ENCODE results near the gene LMBR1.
"Not testable (repeated sequence)": the region's sequence is repeated elsewhere in the genome, so short reads cannot be mapped to it uniquely, and the experiment has no call there.

The LMBR1 gene

DNA sequence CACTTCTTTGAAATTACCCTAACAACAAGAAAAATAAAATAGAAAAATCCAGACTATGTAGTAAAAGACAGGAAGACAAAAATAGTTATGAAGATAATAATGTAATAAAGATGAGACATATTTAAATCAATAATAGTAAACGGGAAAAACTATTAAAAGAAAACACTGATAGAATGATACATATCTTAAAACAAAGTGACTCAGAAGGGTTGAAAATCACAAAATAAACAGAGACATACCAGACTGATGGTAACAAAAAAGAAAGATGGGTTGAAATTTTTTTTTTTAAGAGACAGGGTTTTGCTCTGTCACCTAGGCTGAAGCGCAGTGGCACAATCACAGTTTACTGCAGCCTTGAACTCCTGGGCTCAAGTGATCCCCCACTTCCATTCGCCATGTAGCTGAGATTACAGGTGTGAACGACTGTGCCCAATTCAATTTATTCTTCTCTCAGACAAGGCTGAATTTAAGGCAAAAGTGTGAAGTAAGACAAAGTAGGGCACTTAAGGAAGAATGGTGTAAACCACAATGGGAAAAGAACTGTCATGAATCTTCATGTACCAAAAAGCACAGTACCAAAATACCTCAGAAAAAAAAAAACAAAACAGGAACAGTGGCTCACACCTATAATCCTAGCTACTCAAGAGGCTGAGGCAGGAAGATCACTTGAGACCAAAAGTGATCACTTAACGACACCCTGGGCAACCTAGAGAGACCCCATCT, 47.4 kb downstream of the LMBR1 start:
- DNase-seq (ENCODE audit: low read depth) = no peak

DNA sequence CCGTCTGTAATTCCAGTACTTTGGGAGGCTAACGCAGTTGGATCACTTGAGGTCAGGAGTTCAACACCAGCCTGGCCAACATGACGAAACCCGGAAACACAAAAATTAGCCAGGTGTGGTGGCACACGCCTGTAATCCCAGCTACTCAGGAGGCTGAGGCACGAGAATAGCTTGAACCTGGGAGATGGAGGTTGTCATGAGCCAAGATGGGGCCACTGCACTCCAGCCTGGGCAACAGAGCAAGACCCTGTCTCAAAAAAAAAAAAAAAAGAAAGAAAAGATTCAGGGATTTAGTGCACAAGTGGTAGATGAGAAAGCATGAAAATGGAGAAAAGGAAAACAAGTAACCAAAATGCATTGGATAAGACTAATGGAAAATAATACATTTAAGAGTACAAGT, 49.4 kb downstream of the LMBR1 start:
- DNase-seq (ENCODE audit: low read depth) = not testable (repeated sequence)

DNA sequence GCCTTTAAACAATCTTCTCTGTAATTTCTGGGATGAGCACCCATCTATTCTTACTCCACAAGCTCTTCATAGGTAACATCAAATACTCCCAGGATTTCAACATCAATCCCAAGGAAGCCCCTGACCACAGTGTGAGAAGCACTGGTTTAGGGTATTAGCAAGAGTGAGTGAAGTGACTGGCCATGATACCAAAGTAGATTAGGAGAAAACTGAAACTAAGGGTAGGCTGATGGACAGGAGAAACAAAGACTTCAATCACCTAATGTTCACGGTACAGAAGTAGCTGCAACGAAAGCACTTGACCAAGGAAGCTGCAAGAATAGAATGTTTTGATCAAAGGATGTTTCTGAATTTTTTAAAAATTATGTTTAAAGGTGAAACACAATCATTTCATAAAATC, 49.8 kb downstream of the LMBR1 start:
- DNase-seq (ENCODE audit: low read depth) = no peak

DNA sequence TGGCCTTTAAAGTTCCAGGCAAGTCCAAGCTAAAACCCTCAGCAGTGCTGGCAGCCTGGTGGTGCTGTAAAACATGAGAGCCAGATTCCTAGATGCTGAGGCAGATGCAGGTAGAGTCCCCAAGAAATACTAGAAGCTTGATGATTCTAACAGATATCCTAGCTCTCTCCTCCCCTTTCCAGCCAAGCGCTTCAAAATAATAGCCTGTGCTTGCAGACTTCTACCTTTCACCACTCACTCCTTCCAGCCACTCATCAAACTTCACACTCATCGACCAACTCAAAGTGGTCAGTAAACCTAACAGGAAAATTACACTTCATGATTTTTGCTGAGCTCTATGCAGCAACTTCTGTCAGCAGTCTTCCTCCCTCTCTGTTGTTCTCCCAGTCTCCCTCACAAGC, 50.2 kb downstream of the LMBR1 start:
- no peak for DNase-seq (ENCODE audit: low read depth)

DNA sequence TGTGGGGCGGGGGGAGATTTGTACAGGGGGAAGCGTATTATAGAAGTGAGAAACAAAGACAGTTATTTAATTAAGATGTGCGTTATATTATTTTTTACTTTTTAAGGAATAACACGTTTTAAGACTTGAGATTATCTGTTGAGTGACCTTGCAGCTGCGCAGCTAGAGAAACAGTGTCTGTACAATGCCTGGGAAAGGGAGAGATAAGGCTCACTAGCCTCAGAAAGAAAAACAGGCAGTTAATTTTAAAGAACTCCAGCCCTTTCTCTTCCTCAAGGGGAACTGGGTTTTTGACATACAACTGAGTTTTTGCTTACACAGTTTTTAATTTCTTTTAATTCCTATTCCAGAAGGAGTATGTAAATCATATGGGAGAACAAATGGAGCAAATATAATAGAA, 50.7 kb downstream of the LMBR1 start:
- DNase-seq (ENCODE audit: low read depth) = no peak

DNA sequence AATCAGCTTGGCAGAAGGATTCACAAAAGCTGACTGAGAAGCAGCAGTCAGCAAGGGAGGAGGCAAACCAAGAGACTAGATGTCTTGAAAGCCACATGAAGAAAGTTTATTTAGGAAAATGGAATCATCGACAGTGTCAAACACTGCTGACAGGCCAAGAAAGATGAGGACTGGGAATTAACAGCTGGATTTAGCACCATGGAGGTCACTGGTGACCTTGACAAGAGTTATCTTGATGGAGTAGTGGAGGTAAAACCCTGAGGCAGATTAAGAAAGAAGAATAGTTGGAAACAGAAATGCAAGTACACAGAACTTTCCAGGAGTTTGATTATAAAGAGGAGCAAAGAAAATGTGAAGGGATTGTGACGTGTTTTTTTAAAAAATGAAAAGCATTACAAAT, 51.5 kb downstream of the LMBR1 start:
- DNase-seq (ENCODE audit: low read depth) = no peak

DNA sequence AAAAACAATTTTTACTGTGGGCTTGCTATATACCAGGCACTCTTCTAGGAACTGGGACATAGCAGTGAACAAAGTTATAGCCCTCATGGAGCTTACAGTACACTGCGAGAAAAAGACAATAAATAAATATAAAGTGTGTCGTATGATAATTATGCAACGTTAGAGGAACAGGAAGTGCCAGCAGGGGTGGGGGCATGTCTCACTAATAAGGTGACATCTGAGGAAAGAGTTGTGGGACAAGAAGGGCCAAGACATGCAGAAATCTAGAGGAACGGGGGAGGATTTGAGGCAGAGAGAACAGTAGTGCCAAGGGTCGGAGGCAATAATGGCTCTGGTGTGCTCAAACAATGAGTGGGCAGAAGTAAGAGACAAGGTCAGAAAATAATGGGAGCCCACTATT, 52.8 kb downstream of the LMBR1 start:
- DNase-seq (ENCODE audit: low read depth) = no peak

DNA sequence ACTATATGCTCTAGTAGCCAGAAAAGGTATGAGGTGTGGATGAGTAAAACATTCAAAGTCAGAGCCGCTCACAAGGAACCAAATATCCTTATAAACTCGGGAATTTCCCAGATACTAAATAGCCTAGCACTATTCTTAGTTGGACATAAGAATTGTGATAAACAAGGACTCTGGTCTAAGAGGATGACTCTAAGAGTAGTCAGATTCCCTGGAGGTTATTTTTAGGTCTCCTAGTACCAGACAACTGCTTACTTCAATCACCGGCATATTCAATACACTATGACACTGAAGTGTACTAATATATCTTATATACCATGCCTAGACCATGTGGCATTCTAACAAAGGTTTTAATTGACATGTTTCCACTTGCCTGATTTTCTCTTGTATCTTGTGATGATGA, 56.5 kb downstream of the LMBR1 start:
- no peak for DNase-seq (ENCODE audit: low read depth)

DNA sequence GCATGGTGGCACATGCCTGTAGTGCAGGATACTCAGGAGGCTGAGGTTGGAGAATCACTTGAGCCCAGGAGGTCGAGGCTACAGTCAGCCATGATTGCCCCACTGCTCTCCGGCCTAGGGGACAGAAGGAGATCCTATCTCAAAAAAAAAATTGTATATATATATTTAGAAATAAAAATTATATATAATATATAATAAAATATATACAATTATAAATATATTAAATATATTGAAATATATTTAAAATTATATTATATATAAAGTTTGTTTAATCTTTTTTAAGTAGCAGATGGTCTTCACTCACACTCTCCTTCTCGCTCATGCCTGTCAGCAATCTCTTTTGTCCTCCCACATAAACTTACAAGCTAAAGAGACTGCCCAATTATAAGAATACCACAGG, 58.5 kb downstream of the LMBR1 start:
- DNase-seq (ENCODE audit: low read depth) = no peak

DNA sequence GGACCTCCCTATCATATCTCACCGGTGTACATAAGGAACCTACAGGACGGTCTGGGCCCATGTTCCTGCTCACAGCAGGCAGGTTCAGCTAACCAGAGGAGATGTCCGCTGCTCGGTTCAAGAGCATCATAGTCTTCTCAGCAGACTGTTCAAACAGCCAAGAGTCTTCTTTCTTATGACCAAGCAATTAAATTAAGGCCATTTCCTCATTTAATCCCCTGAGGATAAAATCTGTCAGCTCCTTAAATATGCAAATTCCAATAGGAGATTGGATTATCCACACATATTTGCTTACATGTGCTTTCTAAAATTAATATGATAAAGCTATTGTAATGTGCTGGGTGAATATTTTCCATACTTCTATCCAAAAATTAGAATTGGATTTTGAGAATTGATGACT, 59.7 kb downstream of the LMBR1 start:
- no peak for DNase-seq (ENCODE audit: low read depth)

DNA sequence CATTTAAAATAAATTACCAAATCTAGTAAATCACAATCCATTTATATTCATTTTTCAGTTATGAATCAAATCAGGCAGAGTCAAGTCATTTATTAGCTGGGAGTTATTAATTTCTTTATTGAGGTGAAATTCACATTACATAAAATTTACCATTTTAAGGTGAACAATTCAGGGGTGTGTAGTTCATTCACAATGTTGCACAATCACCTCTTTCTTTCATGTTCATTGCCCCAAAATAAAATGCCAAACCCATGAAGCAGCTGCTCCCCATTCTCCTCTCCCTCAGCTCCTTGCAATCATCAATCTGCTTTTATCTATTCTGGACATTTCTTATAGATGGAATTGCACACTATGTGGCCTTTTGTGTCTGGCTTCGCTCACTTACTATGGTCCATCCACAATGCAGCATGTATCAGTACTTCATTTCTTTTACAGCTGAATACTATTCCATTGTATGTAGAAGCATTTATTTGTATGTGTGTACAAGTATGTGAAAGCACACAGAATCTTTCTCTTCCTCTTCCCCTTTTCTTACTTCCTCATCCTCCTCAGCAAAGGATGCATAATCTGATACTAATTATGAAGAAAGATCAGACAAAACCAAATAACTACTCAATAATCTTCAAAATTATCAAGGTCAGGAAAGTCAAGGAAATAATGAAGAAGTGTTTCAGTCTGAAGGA, 60.6 kb downstream of the LMBR1 start:
- DNase-seq (ENCODE audit: low read depth) = no peak

DNA sequence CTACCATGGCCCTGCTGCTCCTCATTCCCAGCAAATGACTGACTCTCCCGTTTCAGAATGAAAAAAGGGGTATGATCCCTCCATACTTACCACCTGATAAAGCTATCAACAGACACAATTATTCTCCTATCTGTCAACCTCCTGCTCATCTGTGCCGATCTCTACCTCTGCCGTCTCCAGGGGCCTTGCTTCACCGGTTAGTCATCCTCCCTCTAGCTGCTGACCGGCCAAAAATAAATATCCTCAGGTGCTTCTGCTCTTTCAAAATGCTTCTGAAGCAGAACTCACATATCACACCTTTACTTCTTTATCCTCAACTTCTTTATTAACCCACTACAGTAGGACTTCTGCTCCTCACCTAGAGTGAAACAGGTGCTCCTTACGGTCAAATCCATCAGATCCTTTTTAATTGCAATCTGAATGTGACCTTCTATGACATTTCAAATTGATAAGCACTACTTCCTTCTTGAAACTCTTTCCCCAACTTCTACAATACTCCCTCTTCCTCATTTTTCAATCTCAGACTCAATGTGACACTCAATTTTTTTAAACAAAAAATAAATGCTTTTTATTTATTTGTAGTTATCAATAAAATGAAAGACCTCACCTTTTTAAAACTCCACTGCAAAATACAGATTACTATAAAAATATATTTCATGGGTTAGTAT, 63.2 kb downstream of the LMBR1 start:
- DNase-seq (ENCODE audit: low read depth) = no peak

DNA sequence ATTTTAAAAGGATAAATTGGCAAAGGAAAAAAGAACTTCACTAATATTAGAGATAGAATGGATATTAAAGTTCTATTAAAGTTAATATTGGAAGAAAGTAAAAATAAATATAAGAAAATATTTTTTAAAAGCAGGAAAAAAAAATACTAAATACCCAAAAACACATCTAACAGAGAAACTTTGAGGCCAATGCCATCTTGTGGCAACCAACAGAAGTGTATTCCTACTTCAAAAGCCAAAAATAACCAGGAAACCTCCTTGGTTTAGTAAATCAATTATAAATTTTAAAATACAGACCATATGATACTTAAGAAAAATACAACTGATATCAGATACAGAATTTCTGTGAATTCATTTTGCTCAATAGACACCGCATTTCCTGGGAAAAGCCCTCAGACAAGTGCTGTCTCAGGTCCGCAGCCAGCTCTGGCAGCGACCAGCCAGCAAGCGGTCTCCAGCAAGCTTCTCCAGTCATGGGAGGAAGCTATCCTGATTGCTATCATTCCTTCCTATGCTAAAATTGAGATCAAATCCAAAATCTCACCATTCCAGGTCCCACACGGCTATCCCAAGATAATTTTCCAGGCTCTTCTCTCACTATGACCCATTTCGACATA, 65.3 kb downstream of the LMBR1 start:
- peak; percentile 27 for DNase-seq (ENCODE audit: low read depth)

DNA sequence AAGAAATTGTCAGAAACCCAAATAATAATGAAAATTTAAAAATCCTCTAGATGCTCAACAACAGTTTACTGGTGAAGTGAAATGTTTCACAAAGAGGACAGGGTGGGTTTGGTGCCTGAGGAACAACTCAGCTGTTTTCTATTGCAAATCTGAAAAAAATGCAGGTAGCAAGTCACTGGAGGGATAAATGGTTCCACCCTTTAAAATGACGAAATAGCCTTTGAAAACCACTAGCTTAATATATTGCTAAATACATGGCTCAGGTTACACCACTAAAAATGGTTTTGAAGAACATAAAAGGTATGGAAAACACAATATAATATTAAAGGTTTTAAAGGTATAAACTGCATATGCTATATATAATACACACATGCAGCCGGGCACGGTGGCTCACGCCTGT, 69.5 kb downstream of the LMBR1 start:
- peak; percentile 3 for DNase-seq (ENCODE audit: low read depth)

DNA sequence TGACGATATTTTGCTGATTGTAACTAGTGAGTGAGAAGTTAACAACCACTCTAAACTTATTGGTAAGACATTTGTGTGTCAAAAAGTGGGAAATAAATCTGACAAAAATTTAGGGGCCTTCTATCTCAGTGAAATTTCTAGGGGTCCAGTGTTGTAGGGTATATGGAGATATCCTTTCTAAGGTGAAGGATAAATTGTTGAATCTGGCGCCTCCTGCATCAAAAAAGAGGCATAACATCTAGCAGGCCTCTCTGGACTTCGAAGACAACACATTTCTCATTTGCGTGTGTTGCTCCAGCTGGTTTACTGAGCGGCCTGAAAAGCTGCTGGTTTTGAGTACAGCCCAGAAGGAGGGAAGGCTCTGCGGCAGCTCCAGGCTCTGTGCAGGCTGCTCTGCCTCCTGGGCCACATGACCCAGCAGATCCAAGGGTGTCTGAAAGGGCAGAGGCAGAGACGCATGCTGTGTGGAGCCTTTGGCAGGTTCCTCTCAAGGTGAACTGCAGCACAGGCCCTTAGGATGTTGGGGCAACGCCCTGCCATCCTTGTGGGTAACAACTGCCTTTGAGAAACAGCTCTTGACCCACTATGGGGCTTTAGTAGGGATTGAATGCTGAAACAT, 72.4 kb downstream of the LMBR1 start:
- DNase-seq (ENCODE audit: low read depth) = no peak

DNA sequence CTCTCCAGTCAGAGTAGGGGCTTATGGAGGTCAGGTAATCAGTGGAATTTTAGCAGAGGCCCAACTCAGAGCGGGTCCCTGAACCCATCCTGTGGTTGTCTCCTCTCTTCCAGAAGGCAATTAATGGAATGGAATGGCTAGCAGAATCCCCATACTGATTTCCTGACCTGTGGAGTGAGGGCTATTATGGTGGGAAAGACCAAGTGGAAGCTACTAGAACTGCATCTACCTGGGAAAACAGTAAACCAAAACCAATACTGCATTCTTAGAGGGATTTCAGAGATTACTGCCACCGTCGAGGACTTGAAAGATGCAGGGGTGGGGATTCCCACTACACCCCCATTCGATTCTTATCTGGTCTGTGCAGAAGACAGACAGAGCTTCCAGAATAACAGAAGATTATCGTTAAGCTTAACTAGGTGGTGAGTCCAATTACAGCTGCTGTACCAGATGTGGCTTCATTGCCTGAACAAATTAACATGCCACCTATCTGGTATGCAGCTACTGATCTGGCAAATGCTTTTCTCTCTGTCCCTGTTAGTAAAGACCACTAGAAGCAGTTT, 73.2 kb downstream of the LMBR1 start:
- no peak for DNase-seq (ENCODE audit: low read depth)

DNA sequence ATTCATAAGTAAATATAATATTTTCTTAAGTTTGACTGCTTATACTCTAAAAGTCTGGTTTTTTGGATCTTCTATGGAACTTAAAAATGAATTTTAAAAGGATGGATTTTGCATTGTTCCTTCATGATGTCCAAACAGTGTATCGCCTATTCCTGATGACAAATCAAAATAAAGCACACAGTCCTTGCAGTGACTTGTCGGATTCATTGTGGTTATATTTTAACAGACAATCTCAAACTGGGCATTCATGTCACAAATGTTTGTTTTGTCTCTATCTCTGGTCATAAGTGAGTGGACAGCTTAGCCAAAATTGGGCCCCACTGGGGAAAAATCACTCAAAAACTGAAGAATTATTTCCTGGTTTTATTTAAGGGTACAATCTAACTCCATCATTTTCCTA, 74.8 kb downstream of the LMBR1 start:
- no peak for DNase-seq (ENCODE audit: low read depth)

DNA sequence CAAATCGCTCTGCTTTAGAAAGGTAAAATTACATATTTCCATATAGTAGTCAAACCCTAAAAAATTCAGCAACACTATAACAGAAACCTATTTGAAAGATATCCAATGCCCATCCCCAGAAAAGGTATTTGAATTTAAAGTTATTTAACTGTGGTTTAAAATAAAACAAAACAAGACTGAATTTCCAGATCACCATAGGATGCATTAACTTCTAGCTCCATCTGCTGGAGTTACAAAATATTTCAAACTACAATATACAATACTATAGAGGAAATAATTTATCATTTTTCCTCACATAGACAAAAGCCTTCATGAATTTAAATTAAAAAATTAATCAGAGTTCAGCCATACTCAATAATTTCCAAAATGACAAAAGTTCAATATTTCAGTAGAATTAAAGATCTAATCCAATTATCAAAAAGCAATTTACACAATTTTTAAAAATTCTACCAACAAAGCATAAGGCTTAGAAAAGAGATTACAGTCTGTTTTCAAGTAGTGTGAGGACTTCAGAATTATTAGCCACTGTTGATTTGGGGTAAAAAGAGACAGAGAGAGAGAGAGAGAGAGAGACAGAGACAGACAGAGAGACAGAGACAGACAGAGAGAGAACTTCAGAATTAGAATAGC, 75.9 kb downstream of the LMBR1 start:
- peak; percentile 14 for DNase-seq (ENCODE audit: low read depth)

DNA sequence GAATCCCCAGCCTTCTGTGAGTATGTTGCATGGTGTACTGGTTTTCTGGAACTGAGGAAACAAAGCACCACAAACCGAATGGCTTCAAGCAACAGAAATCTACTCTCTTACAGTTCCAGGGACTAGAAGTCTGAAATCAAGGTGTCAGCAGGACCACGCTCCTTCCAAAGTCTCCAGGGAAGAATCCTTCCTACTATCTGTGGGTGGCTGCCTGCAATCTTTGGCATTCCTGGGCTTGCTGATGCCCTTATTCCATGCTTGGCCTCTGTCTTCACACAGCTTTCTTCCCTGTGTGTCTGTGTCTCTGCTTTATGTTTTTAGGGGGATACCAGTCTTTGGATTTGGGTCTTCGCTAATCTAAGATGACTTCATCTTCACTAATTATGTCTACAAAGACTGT, 81.3 kb downstream of the LMBR1 start:
- DNase-seq (ENCODE audit: low read depth) = no peak

DNA sequence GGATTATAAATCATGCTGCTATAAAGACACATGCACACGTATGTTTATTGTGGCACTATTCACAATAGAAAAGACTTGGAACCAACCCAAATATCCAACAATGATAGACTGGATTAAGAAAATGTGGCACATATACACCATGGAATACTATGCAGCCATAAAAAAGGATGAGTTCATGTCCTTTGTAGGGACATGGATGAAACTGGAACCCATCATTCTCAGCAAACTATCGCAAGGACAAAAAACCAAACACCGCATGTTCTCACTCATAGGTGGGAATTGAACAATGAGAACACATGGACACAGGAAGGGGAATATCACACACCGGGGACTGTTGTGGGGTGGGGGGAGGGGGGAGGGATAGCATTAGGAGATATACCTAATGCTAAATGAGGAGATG, 89.3 kb downstream of the LMBR1 start:
- not testable (repeated sequence) for DNase-seq (ENCODE audit: low read depth)

DNA sequence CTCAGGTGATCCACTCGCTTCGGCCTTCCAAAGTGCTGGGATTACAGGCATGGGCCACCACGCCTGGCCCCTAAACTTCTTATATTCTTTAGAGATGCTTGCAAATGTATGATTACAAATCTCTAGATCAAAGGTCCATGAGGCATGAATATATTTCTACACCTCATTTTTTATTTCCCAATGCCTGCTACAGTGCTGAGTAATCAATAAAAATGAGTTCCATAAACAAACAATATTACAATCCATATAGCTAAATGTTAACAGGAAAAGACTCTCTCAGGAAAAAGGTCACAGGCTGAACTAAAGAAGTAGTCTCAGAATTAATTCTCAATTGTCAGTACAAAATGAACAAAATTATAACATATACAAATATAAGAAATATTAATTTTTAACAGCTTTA, 90.8 kb downstream of the LMBR1 start:
- no peak for DNase-seq (ENCODE audit: low read depth)

DNA sequence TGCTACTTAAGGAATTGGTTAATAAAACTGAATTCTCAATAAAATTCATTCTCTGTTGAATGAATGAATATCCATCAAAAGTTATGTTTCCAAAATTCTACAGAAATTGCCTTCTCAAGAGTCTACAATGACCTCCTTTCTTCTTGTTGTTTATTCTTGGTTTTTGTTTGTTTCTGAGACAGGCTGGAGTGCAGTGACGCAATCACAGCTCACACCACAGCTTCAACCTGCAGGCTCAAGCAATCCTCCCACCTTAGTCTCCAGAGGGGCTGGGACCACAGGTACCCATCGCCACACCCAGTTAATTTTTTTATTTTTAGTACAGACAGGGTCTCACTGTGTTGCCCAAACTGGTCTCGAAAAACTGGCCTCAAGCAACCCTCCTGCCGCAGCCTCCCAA, 97.6 kb downstream of the LMBR1 start:
- DNase-seq (ENCODE audit: low read depth) = no peak
